BJ (cell line): ENCODE results near the gene DGKH. TPM values are rescaled to one million over a fixed set of nuclear protein-coding genes. Genes with fewer than 3 reads are reported as not detected.
"Not testable (repeated sequence)": the region's sequence is repeated elsewhere in the genome, so short reads cannot be mapped to it uniquely, and the experiment has no call there.

Experiments
- CTCF ChIA-PET: fragments of 350-600 bp; formaldehyde crosslinking; extraction: SDS; loops from one replicate; lab custom pipeline; 2021; ENCODE audit warnings: antibody characterized with exemption, inconsistent platforms; lab: Yijun Ruan, JAX
- POLR2A ChIA-PET: fragments of 300-600 bp; sonication (Branson Sonifier 250); formaldehyde crosslinking; extraction: SDS; loops from one replicate; lab custom pipeline; 2021; ENCODE audit warnings: antibody characterized with exemption; lab: Charles Lee
- DNase-seq: peaks from one replicate; pipeline ENCODE4 v3.0.0-alpha.2; 2011; ENCODE audit warnings: low read depth
- H3K27me3 ChIP-seq: 2 replicates; pipeline ENCODE4 v1.6.0; 2011; ENCODE audit warnings: low read length; ENCODE audit not compliant: control insufficient read depth, insufficient read depth
- H3K36me3 ChIP-seq: 2 replicates; pipeline ENCODE4 v1.5.1; 2011; ENCODE audit warnings: low read length; ENCODE audit not compliant: control insufficient read depth, insufficient read depth
- H3K4me3 ChIP-seq: 2 replicates; pipeline ENCODE4 v1.5.1; 2011; ENCODE audit warnings: low read depth, mild to moderate bottlenecking, control low read depth, low read length
- polyA plus RNA-seq: library from polyadenylated mRNA; depleted of rRNA; stranded (reverse); fragments of >200 nt; gene quantifications from 2 replicates; pipeline ENCODE4 v1.2.3, GENCODE V29; 2011
- TF ChIP-seq, protein P1 (sequence below): IDR thresholded peaks from 2 replicates; pipeline ENCODE4 v1.5.1; 2011; ENCODE audit warnings: low read depth, mild to moderate bottlenecking, control low read depth, inconsistent platforms, low read length, moderate library complexity; ENCODE audit not compliant: insufficient read depth

Gene DGKH
- polyA plus RNA-seq, 1 experiment = 4.2 TPM

DNA sequence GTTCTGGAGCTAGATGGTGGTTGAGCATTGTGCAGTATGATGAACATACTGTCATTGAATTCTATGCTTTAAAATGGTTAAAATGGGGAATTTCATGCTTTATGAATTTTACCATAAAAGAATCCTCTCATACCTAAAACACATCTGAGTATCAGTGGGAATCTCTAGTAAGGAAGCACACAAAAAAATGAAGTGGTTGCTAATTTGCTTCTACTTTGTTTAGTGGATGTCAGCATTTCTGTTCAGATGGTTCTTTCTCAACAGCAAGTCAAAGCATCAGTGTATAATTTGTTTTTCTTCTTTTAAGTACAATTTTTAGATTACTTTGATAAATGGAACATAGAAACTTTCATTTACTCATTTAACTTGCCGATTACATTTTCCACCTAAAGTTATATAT, 171.4 kb downstream of the DGKH start:
- Histone ChIP-seq H3K27me3 (no peaks in the 10 kb centered on the region), H3K36me3 (0 out of 2 replicates have a peak, but pooled peaks cover 2% of the 10 kb centered on the region), H3K4me3 (no peak overlapping the region)
- TF ChIP-seq, protein P1, sequence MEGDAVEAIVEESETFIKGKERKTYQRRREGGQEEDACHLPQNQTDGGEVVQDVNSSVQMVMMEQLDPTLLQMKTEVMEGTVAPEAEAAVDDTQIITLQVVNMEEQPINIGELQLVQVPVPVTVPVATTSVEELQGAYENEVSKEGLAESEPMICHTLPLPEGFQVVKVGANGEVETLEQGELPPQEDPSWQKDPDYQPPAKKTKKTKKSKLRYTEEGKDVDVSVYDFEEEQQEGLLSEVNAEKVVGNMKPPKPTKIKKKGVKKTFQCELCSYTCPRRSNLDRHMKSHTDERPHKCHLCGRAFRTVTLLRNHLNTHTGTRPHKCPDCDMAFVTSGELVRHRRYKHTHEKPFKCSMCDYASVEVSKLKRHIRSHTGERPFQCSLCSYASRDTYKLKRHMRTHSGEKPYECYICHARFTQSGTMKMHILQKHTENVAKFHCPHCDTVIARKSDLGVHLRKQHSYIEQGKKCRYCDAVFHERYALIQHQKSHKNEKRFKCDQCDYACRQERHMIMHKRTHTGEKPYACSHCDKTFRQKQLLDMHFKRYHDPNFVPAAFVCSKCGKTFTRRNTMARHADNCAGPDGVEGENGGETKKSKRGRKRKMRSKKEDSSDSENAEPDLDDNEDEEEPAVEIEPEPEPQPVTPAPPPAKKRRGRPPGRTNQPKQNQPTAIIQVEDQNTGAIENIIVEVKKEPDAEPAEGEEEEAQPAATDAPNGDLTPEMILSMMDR = no peak
- CTCF ChIA-PET = interaction anchor here (1.0 kb wide), 1 partner anchor 554 kb away, joined by 3 read pairs; no protein-coding TSS in a partner anchor
- POLR2A ChIA-PET = no interaction called here
- no peak for DNase-seq

DNA sequence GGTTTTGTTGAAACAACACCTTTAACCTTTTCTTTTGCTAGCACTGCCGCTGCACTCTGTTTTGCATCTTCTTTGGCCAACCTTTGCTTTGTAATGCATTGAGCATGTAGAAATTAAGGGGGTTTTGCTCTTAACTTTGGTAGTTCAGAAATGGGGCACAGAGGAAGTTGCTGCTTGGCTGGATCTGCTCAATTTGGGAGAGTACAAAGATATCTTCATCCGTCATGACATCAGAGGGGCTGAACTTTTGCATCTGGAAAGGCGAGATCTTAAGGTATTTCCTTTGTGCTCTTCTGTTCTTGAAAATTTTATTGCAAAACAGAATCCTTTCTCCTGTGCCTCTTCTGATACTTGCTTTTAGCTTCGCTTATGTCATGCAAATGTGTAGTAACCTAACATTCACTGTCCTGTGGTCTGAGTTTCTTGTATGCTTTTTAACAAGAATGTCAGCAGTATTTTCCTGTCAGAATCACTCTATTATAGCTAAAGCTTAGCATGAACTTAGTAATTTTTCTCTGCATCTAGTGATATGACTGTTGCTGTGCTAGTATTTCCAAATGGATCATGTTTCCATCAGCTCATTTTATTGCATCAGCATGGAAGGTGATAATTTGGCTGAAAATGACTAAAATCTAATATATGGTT, 172.8 kb downstream of the DGKH start:
- CTCF ChIA-PET = interaction anchor here (0.7 kb wide), 2 partner anchors 310 to 1300 kb away, joined by 3 read pairs; no protein-coding TSS in a partner anchor
- POLR2A ChIA-PET = no interaction called here

DNA sequence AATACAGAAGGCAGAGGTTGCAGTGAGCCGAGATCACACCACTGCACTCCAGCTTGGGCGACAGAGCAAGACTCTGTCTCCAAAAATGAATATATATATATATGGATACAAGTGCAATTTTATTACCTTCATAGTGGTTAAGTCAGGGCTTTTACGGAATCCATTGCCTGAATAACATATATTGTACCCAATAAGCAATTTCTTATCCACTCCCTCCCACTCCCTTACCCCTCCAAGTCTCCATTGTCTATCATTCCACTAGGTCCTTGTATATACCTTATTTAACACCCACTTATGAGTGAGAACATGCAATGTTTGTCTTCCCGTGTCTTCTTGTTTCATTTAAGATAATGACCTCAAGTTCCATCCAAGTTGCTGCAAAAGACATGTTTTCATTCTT, 175.2 kb downstream of the DGKH start:
- CTCF ChIA-PET = no interaction called here
- DNase-seq = no peak
- POLR2A ChIA-PET = no interaction called here
- Histone ChIP-seq H3K36me3 (0 out of 2 replicates have a peak, but pooled peaks cover 2% of the 10 kb centered on the region), H3K27me3 (no peaks in the 10 kb centered on the region), H3K4me3 (no peak overlapping the region)
- TF ChIP-seq, protein P1 = no peak

More for the DNA sequence above, 172.8 kb downstream of the DGKH start:
- no peak for DNase-seq
- Histone ChIP-seq H3K4me3 (no peak overlapping the region), H3K27me3 (no peaks in the 10 kb centered on the region), H3K36me3 (0 out of 2 replicates have a peak, but pooled peaks cover 2% of the 10 kb centered on the region)
- TF ChIP-seq, protein P1 = no peak

DNA sequence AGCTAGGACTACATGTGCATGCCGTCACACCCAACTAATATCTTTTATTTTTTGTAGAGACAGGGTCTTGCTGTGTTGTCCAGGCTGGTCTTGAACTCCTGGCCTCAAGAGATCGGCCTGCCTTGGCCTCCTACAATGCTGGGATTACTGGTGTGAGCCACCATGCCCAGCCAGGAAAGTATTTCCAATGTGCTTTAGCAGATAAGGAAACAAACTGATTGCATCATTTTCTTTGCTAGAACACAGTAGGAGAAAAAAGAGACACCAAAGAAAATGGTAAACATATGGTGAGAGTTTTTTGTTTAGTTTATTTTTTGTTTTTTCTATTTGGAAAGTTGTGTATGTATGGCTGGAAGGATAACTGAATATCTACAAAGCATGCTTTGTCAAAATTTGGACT, 176.6 kb downstream of the DGKH start:
- H3K27me3 ChIP-seq = no peaks in the 10 kb centered on the region
- ChIA-PET CTCF (interaction anchor here (0.5 kb wide), 1 partner anchor 7 kb away, joined by 3 read pairs; no protein-coding TSS in a partner anchor), POLR2A (no interaction called here)
- no peak overlapping the region for H3K4me3 ChIP-seq
- TF ChIP-seq, protein P1 = no peak
- H3K36me3 ChIP-seq = 0 out of 2 replicates have a peak, but pooled peaks cover 2% of the 10 kb centered on the region
- no peak for DNase-seq

DNA sequence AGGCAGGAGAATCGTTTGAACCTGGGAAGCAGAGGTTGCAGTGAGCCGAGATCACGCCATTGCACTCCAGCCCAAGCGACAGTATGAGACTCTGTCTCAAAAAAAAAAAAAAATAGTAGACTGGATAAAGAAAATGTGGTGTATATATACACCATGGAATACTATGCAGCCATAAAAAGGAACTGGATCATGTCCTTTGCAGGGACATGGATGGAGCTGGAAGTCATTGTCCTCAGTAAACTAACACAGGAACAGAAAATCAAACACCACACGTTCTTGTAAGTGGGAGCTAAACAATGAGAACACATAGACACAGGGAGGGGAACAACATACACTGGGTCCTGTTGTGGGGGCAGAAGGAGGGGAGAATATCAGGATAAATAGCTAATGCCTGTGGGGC, 178.3 kb downstream of the DGKH start:
- H3K27me3 ChIP-seq, H3K4me3 ChIP-seq, DNase-seq, CTCF ChIA-PET, POLR2A ChIA-PET, H3K36me3 ChIP-seq: not testable (repeated sequence)
